HK-2 (cell line): ENCODE results near the gene GINS2.

Experiments
- DNase-seq: peaks from one replicate; pipeline ENCODE4 v3.0.0-alpha.2; 2018; ENCODE audit not compliant: unreplicated experiment

GINS2 gene

GRCh38 chr16:85640254-85640558, 48.5 kb downstream of the GINS2 start:
- DNase-seq, result no peak

GRCh38 chr16:85639529-85640253, 49.1 kb downstream of the GINS2 start:
- DNase-seq, result no peak

- no peak for DNase-seq
Observed at GRCh38 chr16:85638695-85639409, 49.9 kb downstream of the GINS2 start.

- DNase-seq, result no peak
Observed at GRCh38 chr16:85637808-85638647, 50.7 kb downstream of the GINS2 start.

GRCh38 chr16:85637061-85637807, 51.5 kb downstream of the GINS2 start:
- no peak for DNase-seq

- DNase-seq, result no peak
Observed at GRCh38 chr16:85636234-85636812, 52.4 kb downstream of the GINS2 start.

- no peak for DNase-seq
Observed at GRCh38 chr16:85635545-85636140, 53.1 kb downstream of the GINS2 start.

- DNase-seq, result no peak
Observed at GRCh38 chr16:85634747-85635544, 53.8 kb downstream of the GINS2 start.

GRCh38 chr16:85633888-85634287, 54.9 kb downstream of the GINS2 start:
- no peak for DNase-seq

GRCh38 chr16:85633438-85633743, 55.4 kb downstream of the GINS2 start:
- DNase-seq, result no peak

- DNase-seq, result no peak
Observed at GRCh38 chr16:85632709-85633437, 55.9 kb downstream of the GINS2 start.

- DNase-seq, result no peak
Observed at GRCh38 chr16:85631802-85632393, 56.9 kb downstream of the GINS2 start.

GRCh38 chr16:85631230-85631629, 57.5 kb downstream of the GINS2 start:
- DNase-seq, result no peak

GRCh38 chr16:85629853-85630252, 58.9 kb downstream of the GINS2 start:
- no peak for DNase-seq

GRCh38 chr16:85629326-85629725, 59.4 kb downstream of the GINS2 start:
- no peak for DNase-seq

GRCh38 chr16:85628645-85629044, 60.1 kb downstream of the GINS2 start:
- DNase-seq, result no peak

GRCh38 chr16:85628265-85628556, 60.5 kb downstream of the GINS2 start:
- DNase-seq, result no peak

- DNase-seq, result no peak
Observed at GRCh38 chr16:85627526-85628264, 61.1 kb downstream of the GINS2 start.

- no peak for DNase-seq
Observed at GRCh38 chr16:85627089-85627488, 61.7 kb downstream of the GINS2 start.
